ENCODE results near the gene EYS. TPM values are rescaled to one million over a fixed set of nuclear protein-coding genes. Genes with fewer than 3 reads are reported as not detected.
A peak's percentile ranks its signal among the peaks of the same experiment; 100 is the strongest.

EYS gene
- total RNA-seq (under 1 TPM in 2 of 5 donors, not detected in 3; 0.55 to 0.58 TPM), polyA plus RNA-seq (not detected)
- long read RNA-seq, donor 1, result 0 reads
- long read RNA-seq, donor 2, result 0 reads
- long read RNA-seq, donor 3, result 0 reads
- long read RNA-seq, donor 4, result 0 reads
- long read RNA-seq, donor 5, result 0 reads
- long read RNA-seq, donor 6, result 0 reads
- long read RNA-seq, donor 7, result 0 reads
- long read RNA-seq, donor 8, result 0 reads
- long read RNA-seq, donor 9, result 0 reads
- long read RNA-seq, donor 10, result 0 reads

- intact Hi-C loops (cut with DNase I; ENCODE audit: low total_unique reads), result no loop called here
- TF ChIP-seq POLR2A (IDR thresholded peaks at IDR 0.05) (no peak), EP300 (IDR thresholded peaks at IDR 0.05) (no peak), CTCF (IDR thresholded peaks at IDR 0.05) (no peak), POLR2AphosphoS5 (IDR thresholded peaks at IDR 0.05) (no peak)
- Histone ChIP-seq H3K4me3 (no peak within 1 kb of the TSS), H3K27me3 (no peaks in the 10 kb centered on the region), H3K36me3 (no peaks in the 10 kb centered on the region), H3K9me3 (no peaks in the 10 kb centered on the region), H3K4me1 (no peaks in the 10 kb centered on the region), H3K27ac (no peak within 1 kb of the TSS)
- 72 to 82% (median 80%) methylated on average over 4 of the region's 4 CpGs for WGBS, 5 donors
- peak in 1 of 2 donors; percentile 26 for DNase-seq
Observed at GRCh38 chr6:65707126-65707826, at the start of gene EYS. TSS of gene EYS (minus strand) at chr6:65707226. CDS start at chr6:65495410, 211,816 bp downstream.

DNA sequence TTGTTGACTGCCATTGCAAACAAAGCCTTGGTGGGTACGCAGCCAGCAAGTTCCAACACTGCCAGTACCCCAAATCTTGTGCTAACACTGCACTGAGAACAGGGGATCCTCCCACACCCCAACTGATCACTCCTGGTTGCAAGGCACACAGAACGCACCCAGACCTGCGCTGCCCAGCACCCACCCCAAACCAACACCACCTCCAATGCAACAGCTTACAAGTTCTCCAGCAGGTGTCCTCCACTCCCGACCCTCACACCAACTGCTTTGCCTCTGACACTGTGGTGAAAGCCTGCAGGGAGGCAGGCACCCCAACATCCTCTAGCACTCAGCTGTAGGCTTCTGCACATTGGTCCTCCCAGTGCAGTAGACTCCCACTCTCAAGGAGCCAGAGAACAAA lies 39.3 kb upstream of the EYS start:
- intact Hi-C loops (cut with DNase I; ENCODE audit: low total_unique reads), result no loop called here
- no peak overlapping the region for H3K4me3 ChIP-seq
- WGBS, 5 donors, result 67 to 85% (median 81%) methylated on average over 4 of the region's 4 CpGs

DNA sequence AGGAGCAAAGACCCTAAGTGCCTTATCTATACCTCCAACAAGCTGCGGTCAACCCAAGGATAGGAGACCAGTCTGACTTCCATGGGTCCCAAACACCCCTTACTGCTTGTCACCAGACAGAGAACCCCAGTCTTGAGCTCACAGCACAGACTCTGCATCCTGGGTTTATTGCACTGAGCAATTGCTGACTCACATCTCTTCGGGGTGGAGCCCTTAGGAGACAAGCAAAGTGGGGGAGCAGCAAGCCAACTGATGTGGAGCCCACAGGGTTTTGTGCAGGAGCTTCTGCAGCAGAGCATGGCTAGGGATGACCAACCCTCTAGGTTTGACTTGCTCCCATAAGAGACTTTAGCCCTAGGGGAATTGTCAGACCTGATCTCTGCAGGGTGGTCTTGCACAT lies 38.6 kb upstream of the EYS start:
- H3K27me3 ChIP-seq, result no peaks in the 10 kb centered on the region
- no peak overlapping the region for H3K27ac ChIP-seq
- intact Hi-C loops (cut with DNase I; ENCODE audit: low total_unique reads), result no loop called here
- H3K9me3 ChIP-seq, result peaks cover 0 to 29% (median 6%) of the 10 kb centered on the region in 4 donors
- H3K4me3 ChIP-seq, result no peak overlapping the region
- 80 to 87% (median 85%) methylated on average over 2 of the region's 2 CpGs for WGBS, 5 donors
- no peak for DNase-seq
- no peaks in the 10 kb centered on the region for H3K36me3 ChIP-seq
- TF ChIP-seq EP300 (IDR thresholded peaks at IDR 0.05), result no peak
- TF ChIP-seq POLR2AphosphoS5 (IDR thresholded peaks at IDR 0.05), result no peak
- no peak for TF ChIP-seq POLR2A (IDR thresholded peaks at IDR 0.05)
- TF ChIP-seq CTCF (IDR thresholded peaks at IDR 0.05), result no peak
- H3K4me1 ChIP-seq, result no peaks in the 10 kb centered on the region

More for the DNA sequence above, 39.3 kb upstream of the EYS start:
- DNase-seq, result no peak
- Histone ChIP-seq H3K27ac (no peak overlapping the region), H3K4me1 (no peaks in the 10 kb centered on the region), H3K36me3 (no peaks in the 10 kb centered on the region), H3K27me3 (no peaks in the 10 kb centered on the region), H3K9me3 (peaks cover 0 to 29% (median 6%) of the 10 kb centered on the region in 4 donors)
- no peak for TF ChIP-seq POLR2A (IDR thresholded peaks at IDR 0.05)

- DNase-seq, result no peak
- H3K9me3 ChIP-seq, result no peaks in the 10 kb centered on the region
- WGBS, 5 donors, result 44 to 70% (median 53%) methylated on average over 2 to 3 of the region's 3 CpGs
- H3K36me3 ChIP-seq, result no peaks in the 10 kb centered on the region
- no peak overlapping the region for H3K4me3 ChIP-seq
- H3K27ac ChIP-seq, result no peak overlapping the region
- no peaks in the 10 kb centered on the region for H3K4me1 ChIP-seq
- intact Hi-C loops (cut with DNase I; ENCODE audit: low total_unique reads), result no loop called here
- H3K27me3 ChIP-seq, result no peaks in the 10 kb centered on the region
- TF ChIP-seq EP300 (IDR thresholded peaks at IDR 0.05) (no peak), CTCF (IDR thresholded peaks at IDR 0.05) (no peak), POLR2AphosphoS5 (IDR thresholded peaks at IDR 0.05) (no peak), POLR2A (IDR thresholded peaks at IDR 0.05) (no peak)
Observed at GRCh38 chr6:65728879-65729479, 22.0 kb upstream of the EYS start.

All from stomach (tissue), 19 donors.